Measurements from ENCODE around the gene SPDL1.
"Not testable (repeated sequence)": the region's sequence is repeated elsewhere in the genome, so short reads cannot be mapped to it uniquely, and the experiment has no call there.

Gene SPDL1

DNA sequence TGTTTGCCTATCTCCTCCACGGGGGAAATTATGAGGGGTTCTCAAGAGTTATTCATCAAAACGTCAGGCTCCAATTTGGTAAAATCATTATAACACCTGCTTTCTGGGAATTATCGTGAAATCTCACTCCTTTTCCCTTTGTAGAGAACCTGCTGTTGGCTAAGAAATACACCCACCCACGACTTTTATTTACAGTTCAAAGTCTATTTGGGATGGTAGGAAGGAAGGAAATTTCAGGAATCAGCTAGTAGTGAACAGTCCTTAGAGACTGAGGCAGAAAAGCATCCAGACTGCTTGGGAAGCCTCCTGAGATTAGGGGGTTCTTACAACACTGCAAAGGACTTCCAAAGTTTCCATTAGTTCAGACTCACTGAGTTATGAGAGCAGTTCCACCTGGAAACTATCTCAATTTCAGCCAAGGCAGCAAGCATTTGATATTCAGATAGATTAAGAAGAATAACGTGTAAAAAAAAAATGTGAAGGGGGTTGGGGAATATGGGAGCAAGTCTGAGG lies 9.4 kb upstream of the SPDL1 start:
- DNase-seq = no peak

- no peak for DNase-seq
Measured at GRCh38 chr5:169576181-169576598, 7.4 kb upstream of the SPDL1 start.

DNA sequence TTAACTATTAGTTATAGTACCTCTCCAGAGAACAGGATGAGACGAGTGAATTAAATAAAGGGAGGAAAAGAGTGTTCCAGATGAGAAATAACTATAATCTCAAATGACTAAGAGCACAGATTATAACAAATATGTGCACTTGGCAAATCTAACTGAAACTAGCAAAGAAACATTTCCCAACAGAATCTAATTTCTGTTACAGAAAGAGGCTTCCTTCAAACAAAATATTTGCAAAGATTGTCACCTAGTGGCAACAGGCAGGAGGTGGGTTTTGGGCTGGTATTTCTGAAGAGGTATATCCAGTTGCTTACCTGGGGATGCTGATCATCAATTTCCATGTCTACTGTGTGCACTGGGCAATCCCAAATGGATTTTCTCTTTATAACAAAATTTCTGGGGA lies 5.6 kb upstream of the SPDL1 start:
- no peak for DNase-seq

GRCh38 chr5:169580964-169581363 lies 2.6 kb upstream of the SPDL1 start:
- DNase-seq = no peak

DNA sequence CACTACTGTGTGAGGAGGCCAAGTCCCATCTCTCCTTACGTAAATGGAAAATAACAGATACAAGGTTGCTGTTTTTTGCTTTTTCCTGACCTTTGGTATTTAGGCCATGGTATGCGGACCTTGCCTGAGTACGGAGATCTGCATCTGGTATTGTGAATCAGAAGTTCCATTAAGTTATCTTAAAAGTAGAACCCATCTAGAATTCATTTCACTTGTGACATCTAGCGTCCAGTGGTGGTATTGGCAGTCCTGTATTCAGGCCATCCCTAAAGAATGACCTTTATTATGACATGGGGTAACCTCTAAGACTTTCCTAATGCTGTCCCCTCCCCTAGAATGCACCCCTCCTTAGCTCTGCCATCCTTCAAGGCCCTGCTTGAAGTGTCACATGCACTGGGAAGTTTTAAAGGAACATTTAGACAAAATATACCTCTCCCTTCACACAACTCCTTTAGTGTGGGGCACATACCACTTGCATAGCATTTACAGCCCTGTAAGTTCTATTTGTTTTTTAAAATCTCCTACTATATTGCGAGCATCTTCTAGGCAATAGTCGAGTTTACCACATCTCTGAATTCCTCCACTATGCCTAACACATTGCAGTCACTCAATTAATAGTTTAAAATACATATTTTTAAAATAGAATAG lies 1.9 kb upstream of the SPDL1 start:
- peak; percentile 37 for DNase-seq

- DNase-seq = no peak
Measured at GRCh38 chr5:169583101-169583423, 511 bp upstream of the SPDL1 start.

GRCh38 chr5:169584998-169585451 lies 1.5 kb downstream of the SPDL1 start:
- DNase-seq = no peak

DNA sequence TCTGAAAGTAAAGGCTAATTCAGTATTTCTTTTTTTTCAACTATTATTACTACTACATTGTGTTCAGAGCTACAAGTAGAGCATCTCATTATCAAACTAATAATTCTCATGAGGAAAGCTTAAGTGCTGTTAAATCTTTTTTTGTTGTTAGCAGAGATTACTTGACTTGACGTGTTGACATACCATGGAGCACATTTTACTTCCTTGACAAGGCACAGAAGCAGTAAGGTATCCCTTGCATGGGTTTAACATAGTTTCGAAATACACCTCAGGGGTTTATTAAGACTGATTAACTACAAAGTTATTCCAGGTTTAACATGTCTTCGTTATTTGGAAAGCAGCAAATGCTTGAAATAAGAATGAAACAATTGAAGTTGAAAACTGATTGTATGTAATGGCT lies 7.0 kb downstream of the SPDL1 start:
- no peak for DNase-seq

GRCh38 chr5:169591636-169592035 lies 8.1 kb downstream of the SPDL1 start:
- DNase-seq = no peak

GRCh38 chr5:169592937-169593650 lies 9.5 kb downstream of the SPDL1 start:
- no peak for DNase-seq

DNA sequence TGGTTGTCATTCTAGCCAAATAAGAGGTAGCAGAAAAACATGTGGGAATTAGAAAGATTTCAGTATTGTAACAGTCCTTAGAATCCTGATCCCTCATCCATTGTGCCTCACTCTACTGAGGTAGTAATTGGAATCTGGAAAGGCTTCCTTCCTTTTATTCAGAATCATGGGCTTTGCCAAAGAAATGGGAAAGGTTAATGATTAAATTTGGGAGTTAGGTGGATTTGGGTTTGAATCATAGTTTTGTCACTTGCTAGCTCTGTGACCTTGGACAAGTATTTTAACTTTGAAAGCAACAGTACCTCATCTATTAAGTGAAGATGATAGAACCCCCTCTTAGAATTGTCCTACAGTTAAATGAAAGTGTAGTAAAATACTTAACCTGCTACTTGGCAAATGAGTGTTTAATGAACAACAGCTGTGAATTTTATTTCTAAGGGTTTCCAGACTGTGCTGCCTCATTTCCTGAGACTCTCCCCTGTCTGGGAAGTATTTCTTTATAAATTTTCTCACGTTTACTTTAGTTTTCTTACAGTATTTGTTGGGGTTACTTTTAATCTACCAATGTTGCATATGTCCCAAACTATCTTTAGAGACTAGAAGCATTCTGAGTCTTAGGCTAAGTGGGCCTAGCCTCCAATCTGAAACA lies 11.7 kb downstream of the SPDL1 start:
- DNase-seq = no peak

- DNase-seq = no peak
Measured at GRCh38 chr5:169599451-169599850, 15.9 kb downstream of the SPDL1 start.

- DNase-seq = no peak
Measured at GRCh38 chr5:169602535-169602934, 19.0 kb downstream of the SPDL1 start.

GRCh38 chr5:169606279-169606678 lies 22.7 kb downstream of the SPDL1 start:
- DNase-seq = no peak

- DNase-seq = no peak
Measured at GRCh38 chr5:169607882-169608281, 24.3 kb downstream of the SPDL1 start.

DNA sequence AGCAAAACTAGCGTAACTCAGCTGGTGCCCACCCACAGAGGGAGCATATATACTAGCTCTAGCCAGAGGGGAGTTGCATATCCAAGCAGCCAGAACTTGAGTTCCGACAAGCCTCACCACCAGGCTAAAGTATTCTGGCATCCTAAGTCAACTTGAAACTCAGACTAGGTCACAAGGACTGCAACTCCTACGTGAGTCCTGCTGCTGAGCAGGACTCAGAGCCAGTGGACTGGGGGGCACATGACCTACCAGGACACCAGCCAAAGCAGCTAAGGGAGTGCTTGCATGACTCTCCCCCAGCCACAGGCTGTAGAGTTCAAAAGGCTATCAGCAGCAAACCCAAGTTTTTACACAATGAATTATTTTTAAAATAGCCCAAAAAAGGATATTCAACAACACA lies 26.1 kb downstream of the SPDL1 start:
- DNase-seq = no peak

GRCh38 chr5:169610606-169611005 lies 27.0 kb downstream of the SPDL1 start:
- no peak for DNase-seq

DNA sequence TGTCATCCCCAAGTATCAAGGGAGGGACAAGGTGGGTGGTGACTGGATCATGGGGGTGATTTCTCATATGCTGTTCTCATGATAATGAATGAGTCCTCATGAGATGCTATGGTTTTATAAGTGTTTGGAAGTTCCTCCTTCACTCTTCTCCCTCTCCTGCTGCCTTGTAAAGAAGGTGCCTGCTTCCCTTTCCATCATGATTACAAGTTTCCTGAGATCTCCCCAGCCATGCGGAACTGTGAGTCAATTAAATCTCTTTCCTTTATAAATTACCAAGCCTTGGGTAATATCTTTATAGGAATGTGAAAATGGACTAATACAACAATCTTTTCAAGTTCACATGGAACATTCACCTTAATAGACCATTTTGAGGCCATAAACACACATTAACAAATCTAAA lies 32.0 kb downstream of the SPDL1 start:
- DNase-seq = no peak

GRCh38 chr5:169624307-169624706 lies 40.7 kb downstream of the SPDL1 start:
- DNase-seq = not testable (repeated sequence)

- DNase-seq = no peak
Measured at GRCh38 chr5:169626779-169627178, 43.2 kb downstream of the SPDL1 start.

- DNase-seq = no peak
Measured at GRCh38 chr5:169627551-169627950, 44.0 kb downstream of the SPDL1 start.

DNA sequence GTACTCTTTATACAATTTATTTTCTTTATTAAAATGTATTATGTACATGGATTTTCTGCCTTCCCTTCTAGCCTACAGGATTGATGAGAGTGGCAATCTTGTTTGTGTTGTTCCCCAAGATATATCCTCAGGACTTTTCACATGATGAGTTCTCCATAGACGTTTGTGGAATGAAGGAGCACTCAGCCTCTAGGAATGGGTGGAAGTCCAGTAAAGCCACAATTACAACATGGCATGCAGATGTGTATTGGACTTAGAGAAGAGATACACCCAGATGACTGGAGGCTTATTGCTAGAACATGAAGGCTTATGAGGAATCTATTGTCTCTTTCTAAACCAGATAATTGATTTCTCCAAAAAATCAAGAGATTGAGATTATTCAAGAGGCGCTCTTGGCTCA lies 45.3 kb downstream of the SPDL1 start:
- DNase-seq = no peak

DNA sequence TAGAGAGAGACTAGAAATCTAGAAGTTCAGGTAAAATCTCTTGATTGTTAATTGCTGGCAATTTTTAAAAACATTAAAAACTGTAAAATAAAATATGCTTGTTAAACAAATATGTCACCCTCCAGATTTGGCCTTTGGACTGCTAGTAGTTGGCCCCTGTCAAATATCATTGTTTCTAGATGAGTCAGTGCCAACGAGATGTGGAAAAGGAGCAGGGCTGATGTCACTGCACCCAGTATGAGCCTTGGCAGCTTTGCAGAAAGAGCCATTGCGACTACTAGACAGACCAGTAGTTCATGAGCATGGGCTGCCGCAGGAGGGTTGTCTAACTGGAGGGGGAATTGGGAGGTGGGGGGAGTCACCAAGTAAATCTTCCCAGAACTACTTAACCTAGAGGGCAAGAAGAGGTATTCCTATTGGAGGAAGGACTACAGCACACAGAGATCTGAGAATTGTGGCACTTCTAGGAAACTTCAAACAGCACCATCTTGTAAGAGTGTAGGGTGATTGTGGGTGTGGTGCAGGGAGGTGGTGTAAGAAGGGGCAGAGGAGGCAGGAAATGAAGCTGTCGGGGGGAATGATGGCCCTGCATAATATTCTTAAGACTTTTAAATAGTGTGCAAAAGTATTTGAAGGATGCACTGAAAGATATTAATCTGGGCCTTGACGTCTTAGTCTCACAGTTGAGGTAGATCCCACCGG lies 46.4 kb downstream of the SPDL1 start:
- DNase-seq = no peak

- DNase-seq = no peak
Measured at GRCh38 chr5:169631360-169631759, 47.8 kb downstream of the SPDL1 start.

All from NCI-H446 treated with DMSO at 0.1 percent for 48 hours (cell line).